ENCODE results near the gene PDLIM3.

PDLIM3 gene

GRCh38 chr4:185518069-185518468 is 17.2 kb downstream of the PDLIM3 start:
- Histone ChIP-seq H3K36me3 (ENCODE audit: control insufficient read depth in 2 of 2, insufficient read depth in 1 of 2, low read length in 2 of 2) (peaks cover 0 to 23% of the 10 kb centered on the region in 2 experiments; a peak in 2 of 3 replicates), H3K9me3 (ENCODE audit: control insufficient read depth, insufficient read depth, low read depth, low read length) (no peaks in the 10 kb centered on the region), H3K4me1 (ENCODE audit: control insufficient read depth, insufficient read depth, low read length) (no peaks in the 10 kb centered on the region), H3K27ac (ENCODE audit: extremely low read depth, low read depth, low read length) (no peak overlapping the region), H3K4me3 (ENCODE audit: low read depth, low read length) (no peak overlapping the region)
- ChIA-PET POLR2A (no interaction called here), CTCF (no interaction called here)
- TF ChIP-seq ZNF223 (tag by site-specific recombination; IDR thresholded peaks at IDR 0.05) (no peak), ZBTB7A (tag by site-specific recombination; IDR thresholded peaks at IDR 0.05; ENCODE audit: low read depth) (no peak), PATZ1 (tag by site-specific recombination; IDR thresholded peaks at IDR 0.05) (no peak)
- TF ChIP-seq, protein P1, sequence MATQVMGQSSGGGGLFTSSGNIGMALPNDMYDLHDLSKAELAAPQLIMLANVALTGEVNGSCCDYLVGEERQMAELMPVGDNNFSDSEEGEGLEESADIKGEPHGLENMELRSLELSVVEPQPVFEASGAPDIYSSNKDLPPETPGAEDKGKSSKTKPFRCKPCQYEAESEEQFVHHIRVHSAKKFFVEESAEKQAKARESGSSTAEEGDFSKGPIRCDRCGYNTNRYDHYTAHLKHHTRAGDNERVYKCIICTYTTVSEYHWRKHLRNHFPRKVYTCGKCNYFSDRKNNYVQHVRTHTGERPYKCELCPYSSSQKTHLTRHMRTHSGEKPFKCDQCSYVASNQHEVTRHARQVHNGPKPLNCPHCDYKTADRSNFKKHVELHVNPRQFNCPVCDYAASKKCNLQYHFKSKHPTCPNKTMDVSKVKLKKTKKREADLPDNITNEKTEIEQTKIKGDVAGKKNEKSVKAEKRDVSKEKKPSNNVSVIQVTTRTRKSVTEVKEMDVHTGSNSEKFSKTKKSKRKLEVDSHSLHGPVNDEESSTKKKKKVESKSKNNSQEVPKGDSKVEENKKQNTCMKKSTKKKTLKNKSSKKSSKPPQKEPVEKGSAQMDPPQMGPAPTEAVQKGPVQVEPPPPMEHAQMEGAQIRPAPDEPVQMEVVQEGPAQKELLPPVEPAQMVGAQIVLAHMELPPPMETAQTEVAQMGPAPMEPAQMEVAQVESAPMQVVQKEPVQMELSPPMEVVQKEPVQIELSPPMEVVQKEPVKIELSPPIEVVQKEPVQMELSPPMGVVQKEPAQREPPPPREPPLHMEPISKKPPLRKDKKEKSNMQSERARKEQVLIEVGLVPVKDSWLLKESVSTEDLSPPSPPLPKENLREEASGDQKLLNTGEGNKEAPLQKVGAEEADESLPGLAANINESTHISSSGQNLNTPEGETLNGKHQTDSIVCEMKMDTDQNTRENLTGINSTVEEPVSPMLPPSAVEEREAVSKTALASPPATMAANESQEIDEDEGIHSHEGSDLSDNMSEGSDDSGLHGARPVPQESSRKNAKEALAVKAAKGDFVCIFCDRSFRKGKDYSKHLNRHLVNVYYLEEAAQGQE (tag by site-specific recombination; IDR thresholded peaks at IDR 0.05) = peak; percentile 87

- no peak overlapping the region for H3K4me3 ChIP-seq (ENCODE audit: low read depth, low read length)
- H3K4me1 ChIP-seq (ENCODE audit: control insufficient read depth, insufficient read depth, low read length) = no peaks in the 10 kb centered on the region
- H3K36me3 ChIP-seq (ENCODE audit: control insufficient read depth in 2 of 2, insufficient read depth in 1 of 2, low read length in 2 of 2) = peaks cover 0 to 23% of the 10 kb centered on the region in 2 experiments; a peak in 2 of 3 replicates
- ChIA-PET CTCF (interaction anchor here (0.7 kb wide), 1 partner anchor 522 kb away, joined by 3 read pairs; no protein-coding TSS in a partner anchor), POLR2A (no interaction called here)
- no peak for TF ChIP-seq ZNF660 (tag by site-specific recombination; IDR thresholded peaks at IDR 0.05)
- no peak for TF ChIP-seq ZNF416 (tag by site-specific recombination; IDR thresholded peaks at IDR 0.05)
- TF ChIP-seq ZNF610 (tag by site-specific recombination; IDR thresholded peaks at IDR 0.05; ENCODE audit: borderline replicate concordance) = no peak
- TF ChIP-seq ZBTB26 (tag by site-specific recombination; optimal IDR thresholded peaks at IDR 0.05) = no peak
- no peak for TF ChIP-seq ZNF341 (tag by site-specific recombination; IDR thresholded peaks at IDR 0.05; ENCODE audit: low read depth)
- TF ChIP-seq ZNF791 (tag by site-specific recombination; IDR thresholded peaks at IDR 0.05) = no peak
- TF ChIP-seq, protein P2, sequence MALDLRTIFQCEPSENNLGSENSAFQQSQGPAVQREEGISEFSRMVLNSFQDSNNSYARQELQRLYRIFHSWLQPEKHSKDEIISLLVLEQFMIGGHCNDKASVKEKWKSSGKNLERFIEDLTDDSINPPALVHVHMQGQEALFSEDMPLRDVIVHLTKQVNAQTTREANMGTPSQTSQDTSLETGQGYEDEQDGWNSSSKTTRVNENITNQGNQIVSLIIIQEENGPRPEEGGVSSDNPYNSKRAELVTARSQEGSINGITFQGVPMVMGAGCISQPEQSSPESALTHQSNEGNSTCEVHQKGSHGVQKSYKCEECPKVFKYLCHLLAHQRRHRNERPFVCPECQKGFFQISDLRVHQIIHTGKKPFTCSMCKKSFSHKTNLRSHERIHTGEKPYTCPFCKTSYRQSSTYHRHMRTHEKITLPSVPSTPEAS (tag by site-specific recombination; IDR thresholded peaks at IDR 0.05) = no peak
- no peak for TF ChIP-seq ZNF19 (tag by site-specific recombination; IDR thresholded peaks at IDR 0.05; ENCODE audit: low read depth)
- no peak for TF ChIP-seq ZNF664 (tag by site-specific recombination; IDR thresholded peaks at IDR 0.05)
- no peak overlapping the region for H3K27ac ChIP-seq (ENCODE audit: extremely low read depth, low read depth, low read length)
- H3K9me3 ChIP-seq (ENCODE audit: control insufficient read depth, insufficient read depth, low read depth, low read length) = no peaks in the 10 kb centered on the region
These were observed 20.1 kb downstream of the PDLIM3 start for GRCh38 chr4:185515248-185515647.

DNA sequence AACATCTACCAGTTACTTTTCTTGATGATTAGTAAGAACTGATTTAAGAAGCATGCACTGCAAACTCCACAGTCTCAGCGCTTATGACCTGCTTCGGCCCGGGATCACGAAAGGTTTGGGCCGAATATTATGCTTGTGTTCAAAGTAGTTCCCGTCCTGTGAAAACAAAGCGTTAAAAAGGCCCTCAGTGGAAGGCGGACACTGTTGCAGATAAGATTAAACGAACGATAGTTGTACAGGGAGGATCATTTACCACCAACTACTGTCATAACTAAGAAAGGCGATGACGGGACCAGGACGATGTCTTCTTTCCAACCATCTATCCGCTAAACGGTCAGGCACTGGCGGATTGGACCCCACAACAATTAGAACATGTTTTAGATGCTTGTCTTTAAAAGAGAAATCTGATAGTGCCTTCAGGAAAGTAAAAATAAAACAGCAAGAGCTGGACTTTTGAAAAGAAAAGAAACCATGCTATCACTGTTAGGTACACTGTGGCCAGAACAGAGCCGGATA is 21.1 kb downstream of the PDLIM3 start:
- peaks cover 0 to 18% of the 10 kb centered on the region in 2 experiments; a peak in 2 of 3 replicates for H3K36me3 ChIP-seq (ENCODE audit: control insufficient read depth in 2 of 2, insufficient read depth in 1 of 2, low read length in 2 of 2)
- no peak overlapping the region for H3K27ac ChIP-seq (ENCODE audit: extremely low read depth, low read depth, low read length)
- no peak for TF ChIP-seq ZNF132 (tag by site-specific recombination; IDR thresholded peaks at IDR 0.05; ENCODE audit: borderline replicate concordance)
- H3K4me1 ChIP-seq (ENCODE audit: control insufficient read depth, insufficient read depth, low read length) = no peaks in the 10 kb centered on the region
- no peaks in the 10 kb centered on the region for H3K9me3 ChIP-seq (ENCODE audit: control insufficient read depth, insufficient read depth, low read depth, low read length)
- CTCF ChIA-PET = interaction anchor here (0.6 kb wide), 1 partner anchor 563 kb away, joined by 3 read pairs; no protein-coding TSS in a partner anchor
- H3K4me3 ChIP-seq (ENCODE audit: low read depth, low read length) = no peak overlapping the region
- POLR2A ChIA-PET = no interaction called here

Measured in HEK293 (cell line).